ENCODE results near the gene MMP24OS. TPM values are rescaled to one million over a fixed set of nuclear protein-coding genes. Genes with fewer than 3 reads are reported as not detected.

The MMP24OS gene
- total RNA-seq, 1 donor from 2014 or later: 17.5 TPM

- DNase-seq (ENCODE audit: low read depth): peak; percentile 39
- no peaks in the 10 kb centered on the region for H3K27me3 ChIP-seq (ENCODE audit: control insufficient read depth, insufficient read depth, low read length)
- TF ChIP-seq CTCF (IDR thresholded peaks at IDR 0.05; ENCODE audit: insufficient read depth, low read length, poor library complexity, severe bottlenecking): no peak
- H3K36me3 ChIP-seq (ENCODE audit: control insufficient read depth, insufficient read depth, low read length): no peaks in the 10 kb centered on the region
- H3K4me3 ChIP-seq (ENCODE audit: low read depth, low read length): no peak overlapping the region
Observed at GRCh38 chr20:35307666-35308653, 30.0 kb upstream of the MMP24OS start.

- Histone ChIP-seq H3K27me3 (ENCODE audit: control insufficient read depth, insufficient read depth, low read length) (no peaks in the 10 kb centered on the region), H3K4me3 (ENCODE audit: low read depth, low read length) (no peak overlapping the region), H3K36me3 (ENCODE audit: control insufficient read depth, insufficient read depth, low read length) (peaks cover 1% of the 10 kb centered on the region)
- peak; percentile 86 for TF ChIP-seq CTCF (IDR thresholded peaks at IDR 0.05; ENCODE audit: insufficient read depth, low read length, poor library complexity, severe bottlenecking)
- no peak for DNase-seq (ENCODE audit: low read depth)
Observed at GRCh38 chr20:35306931-35307517, 29.1 kb upstream of the MMP24OS start.

- TF ChIP-seq CTCF (IDR thresholded peaks at IDR 0.05; ENCODE audit: insufficient read depth, low read length, poor library complexity, severe bottlenecking): no peak
- Histone ChIP-seq H3K4me3 (ENCODE audit: low read depth, low read length) (no peak overlapping the region), H3K36me3 (ENCODE audit: control insufficient read depth, insufficient read depth, low read length) (peaks cover 1% of the 10 kb centered on the region), H3K27me3 (ENCODE audit: control insufficient read depth, insufficient read depth, low read length) (no peaks in the 10 kb centered on the region)
- peak; percentile 100 for DNase-seq (ENCODE audit: low read depth)
Observed at GRCh38 chr20:35305682-35306556, 28.0 kb upstream of the MMP24OS start.

- H3K27me3 ChIP-seq (ENCODE audit: control insufficient read depth, insufficient read depth, low read length): no peaks in the 10 kb centered on the region
- TF ChIP-seq CTCF (IDR thresholded peaks at IDR 0.05; ENCODE audit: insufficient read depth, low read length, poor library complexity, severe bottlenecking): no peak
- H3K4me3 ChIP-seq (ENCODE audit: low read depth, low read length): no peak overlapping the region
- H3K36me3 ChIP-seq (ENCODE audit: control insufficient read depth, insufficient read depth, low read length): peaks cover 1% of the 10 kb centered on the region
- DNase-seq (ENCODE audit: low read depth): no peak
Observed at GRCh38 chr20:35304956-35305355, 27.0 kb upstream of the MMP24OS start.

GRCh38 chr20:35303735-35304491, 26.0 kb upstream of the MMP24OS start:
- peak; percentile 67 for DNase-seq (ENCODE audit: low read depth)

More at GRCh38 chr20:35303735-35304491, 26.0 kb upstream of the MMP24OS start:
- TF ChIP-seq CTCF (IDR thresholded peaks at IDR 0.05; ENCODE audit: insufficient read depth, low read length, poor library complexity, severe bottlenecking): peak; percentile 85
- Histone ChIP-seq H3K27me3 (ENCODE audit: control insufficient read depth, insufficient read depth, low read length) (no peaks in the 10 kb centered on the region), H3K36me3 (ENCODE audit: control insufficient read depth, insufficient read depth, low read length) (peaks cover 1% of the 10 kb centered on the region), H3K4me3 (ENCODE audit: low read depth, low read length) (no peak overlapping the region)
